Neural crest cell (in vitro differentiated cells): ENCODE data around the gene ZNF385C. TPM values are rescaled to one million over a fixed set of nuclear protein-coding genes. Genes with fewer than 3 reads are reported as not detected.
"Not testable (repeated sequence)": the region's sequence is repeated elsewhere in the genome, so short reads cannot be mapped to it uniquely, and the experiment has no call there.

Experiments used
- DNase-seq: peaks from one replicate; pipeline ENCODE4 v3.0.0; 2021; ENCODE audit warnings: low read depth, mixed read lengths, low spot score
- H3K27ac Mint-ChIP-seq: one replicate; pipeline ENCODE4 v1.8.0; 2021; ENCODE audit warnings: mild to moderate bottlenecking, mixed read lengths; ENCODE audit not compliant: unreplicated experiment
- H3K27me3 Mint-ChIP-seq: 2 replicates; pipeline ENCODE4 v1.8.0; 2021; ENCODE audit warnings: low read depth, mild to moderate bottlenecking, mixed read lengths
- H3K36me3 Mint-ChIP-seq: 2 replicates; pipeline ENCODE4 v1.8.0; 2021; ENCODE audit warnings: low read depth, mild to moderate bottlenecking, mixed read lengths
- H3K4me1 Mint-ChIP-seq: 2 replicates; pipeline ENCODE4 v1.8.0; 2021; ENCODE audit warnings: mixed read lengths
- H3K4me3 Mint-ChIP-seq: one replicate; pipeline ENCODE4 v1.8.0; 2021; ENCODE audit warnings: mild to moderate bottlenecking, mixed read lengths
- H3K9me3 Mint-ChIP-seq: 2 replicates; pipeline ENCODE4 v1.8.0; 2021; ENCODE audit warnings: mixed read lengths
- CTCF ChIP-seq: fragments of 200-600 bp; sonication (generic); conservative IDR thresholded peaks from 2 replicates; pipeline ENCODE4 v1.5.0; 2021; ENCODE audit warnings: antibody characterized with exemption, mild to moderate bottlenecking
- long read RNA-seq: library from polyadenylated mRNA; unstranded; transcript quantifications from one replicate; pipeline ENCODE4 v2.0.0, GENCODE V29; 2020
- total RNA-seq: library from RNA; stranded (reverse); gene quantifications from 2 replicates; pipeline ENCODE4 v1.2.1, GENCODE V29; 2021

The ZNF385C gene
- 1.3 and 1.7 TPM in 2 replicates for total RNA-seq
- long read RNA-seq, result 0 reads

- DNase-seq, result no peak
- no peak within 1 kb of the TSS for H3K4me3 Mint-ChIP-seq
Observed at GRCh38 chr17:42097691-42098631, at the start of gene ZNF385C. Gene ZNF385C (minus strand): TSS chr17:42098473. CDS start chr17:42063056, 35,417 bp downstream.

GRCh38 chr17:42146911-42147607, 48.8 kb upstream of the ZNF385C start:
- Mint-ChIP-seq H3K4me3 (no peak overlapping the region), H3K27me3 (no peaks in the 10 kb centered on the region), H3K36me3 (no peaks in the 10 kb centered on the region), H3K27ac (no peak overlapping the region), H3K4me1 (peaks cover 27% of the 10 kb centered on the region), H3K9me3 (no peaks in the 10 kb centered on the region)
- TF ChIP-seq CTCF, result no peak
- no peak for DNase-seq

More at GRCh38 chr17:42097691-42098631, at the start of gene ZNF385C:
- Mint-ChIP-seq H3K27ac (no peak within 1 kb of the TSS), H3K4me1 (peaks cover 13% of the 10 kb centered on the region), H3K36me3 (no peaks in the 10 kb centered on the region), H3K9me3 (no peaks in the 10 kb centered on the region), H3K27me3 (peaks cover 48% of the 10 kb centered on the region)
- no peak for TF ChIP-seq CTCF

GRCh38 chr17:42143138-42143537, 44.9 kb upstream of the ZNF385C start:
- not testable (repeated sequence) for H3K9me3 Mint-ChIP-seq, H3K4me3 Mint-ChIP-seq, H3K27me3 Mint-ChIP-seq, DNase-seq, H3K27ac Mint-ChIP-seq, H3K36me3 Mint-ChIP-seq
- H3K4me1 Mint-ChIP-seq, result peaks cover 25% of the 10 kb centered on the region

- H3K27me3 Mint-ChIP-seq, result no peaks in the 10 kb centered on the region
Observed at GRCh38 chr17:42142371-42142896, 44.2 kb upstream of the ZNF385C start.

GRCh38 chr17:42141382-42141781, 43.1 kb upstream of the ZNF385C start:
- no peak for TF ChIP-seq CTCF
- DNase-seq, result no peak
- Mint-ChIP-seq H3K27ac (no peak overlapping the region), H3K4me3 (no peak overlapping the region), H3K9me3 (no peaks in the 10 kb centered on the region), H3K36me3 (no peaks in the 10 kb centered on the region), H3K4me1 (peaks cover 25% of the 10 kb centered on the region), H3K27me3 (no peaks in the 10 kb centered on the region)

More at GRCh38 chr17:42142371-42142896, 44.2 kb upstream of the ZNF385C start:
- no peak overlapping the region for H3K4me3 Mint-ChIP-seq
- H3K27ac Mint-ChIP-seq, result no peak overlapping the region
- peaks cover 25% of the 10 kb centered on the region for H3K4me1 Mint-ChIP-seq
- no peaks in the 10 kb centered on the region for H3K36me3 Mint-ChIP-seq
- TF ChIP-seq CTCF, result no peak
- H3K9me3 Mint-ChIP-seq, result no peaks in the 10 kb centered on the region
- DNase-seq, result no peak

GRCh38 chr17:42140690-42141089, 42.4 kb upstream of the ZNF385C start:
- peaks cover 28% of the 10 kb centered on the region for H3K4me1 Mint-ChIP-seq
- H3K9me3 Mint-ChIP-seq, H3K4me3 Mint-ChIP-seq, H3K27ac Mint-ChIP-seq, H3K27me3 Mint-ChIP-seq, H3K36me3 Mint-ChIP-seq, DNase-seq: not testable (repeated sequence)
